Measurements from ENCODE around the gene WNT2.
"Not testable (repeated sequence)": the region's sequence is repeated elsewhere in the genome, so short reads cannot be mapped to it uniquely, and the experiment has no call there.

Gene WNT2

DNA sequence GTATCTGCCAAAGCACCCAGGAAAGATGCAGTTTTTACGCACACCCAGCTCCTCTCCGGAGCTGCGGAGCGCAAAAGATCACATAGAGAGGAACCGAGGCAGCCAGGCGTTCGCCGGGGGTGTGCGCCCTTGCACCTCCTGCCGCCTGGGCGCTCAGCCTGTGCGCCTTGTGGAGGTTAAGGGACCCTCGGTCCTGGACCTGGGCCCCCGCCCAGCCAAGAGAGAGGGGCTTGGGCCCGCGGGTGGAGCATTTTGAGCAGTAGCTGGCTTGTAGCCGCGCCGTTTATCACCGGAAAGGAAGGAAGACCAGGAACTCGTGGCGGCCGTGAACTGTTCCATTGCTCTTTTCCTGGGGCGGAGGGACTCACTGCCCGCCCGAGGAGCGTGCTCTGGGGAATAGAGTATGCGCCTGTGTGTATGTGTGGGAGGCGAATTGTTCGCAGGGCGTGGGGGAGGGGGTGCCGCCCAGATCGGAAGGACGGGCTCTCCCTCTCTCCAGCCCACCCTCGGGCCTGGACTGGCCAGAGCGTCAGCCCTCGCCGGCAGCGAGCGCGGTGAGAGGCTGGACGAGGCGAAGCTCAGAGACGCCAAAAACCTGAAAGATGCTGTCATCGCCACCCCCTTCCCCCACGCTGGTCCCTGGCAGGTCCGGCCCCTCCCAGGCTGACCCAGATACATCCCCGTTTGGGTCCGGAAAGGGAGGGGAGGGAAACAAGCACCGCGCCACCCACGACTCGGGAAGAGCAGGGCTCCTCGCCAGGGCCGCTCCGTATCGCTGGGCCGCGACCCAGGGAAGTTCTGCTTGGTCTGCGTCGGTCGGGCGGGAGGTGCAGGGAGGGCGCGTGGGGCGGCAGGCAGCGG is 1.2 kb upstream of the WNT2 start:
- H3K4me3 ChIP-seq (ENCODE audit: low read length), result no peak overlapping the region
- TF ChIP-seq ZNF274 (IDR thresholded peaks at IDR 0.05; ENCODE audit: low read depth, low read length), result no peak

GRCh38 chr7:117323305-117323850 is 520 bp upstream of the WNT2 start:
- H3K4me3 ChIP-seq (ENCODE audit: low read length), result no peak overlapping the region
- TF ChIP-seq ZNF274 (IDR thresholded peaks at IDR 0.05; ENCODE audit: low read depth, low read length), result no peak

DNA sequence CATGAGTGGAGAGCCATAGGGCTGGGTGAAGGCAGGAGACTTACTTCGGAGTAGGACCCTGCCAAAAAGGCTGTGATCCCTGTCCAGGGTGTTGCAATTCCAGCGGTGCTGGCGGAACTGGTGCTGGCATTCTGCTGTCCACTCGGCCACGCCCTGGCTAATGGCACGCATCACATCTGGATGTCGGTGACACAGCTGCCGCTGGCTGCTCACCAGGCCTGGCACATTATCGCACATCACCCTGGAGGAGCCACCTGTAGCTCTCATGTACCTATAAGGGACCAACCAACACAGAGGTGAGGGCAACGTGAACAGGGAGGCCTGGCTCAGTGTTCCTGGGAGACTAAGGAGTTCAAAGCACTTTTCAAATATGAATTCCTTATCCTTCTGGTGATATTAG is 2.3 kb downstream of the WNT2 start:
- no peak overlapping the region for H3K4me3 ChIP-seq (ENCODE audit: low read length)
- no peak for TF ChIP-seq ZNF274 (IDR thresholded peaks at IDR 0.05; ENCODE audit: low read depth, low read length)

- no peak for TF ChIP-seq ZNF274 (IDR thresholded peaks at IDR 0.05; ENCODE audit: low read depth, low read length)
- H3K4me3 ChIP-seq (ENCODE audit: low read length), result no peak overlapping the region
Measured at GRCh38 chr7:117319181-117319580, 3.7 kb downstream of the WNT2 start.

DNA sequence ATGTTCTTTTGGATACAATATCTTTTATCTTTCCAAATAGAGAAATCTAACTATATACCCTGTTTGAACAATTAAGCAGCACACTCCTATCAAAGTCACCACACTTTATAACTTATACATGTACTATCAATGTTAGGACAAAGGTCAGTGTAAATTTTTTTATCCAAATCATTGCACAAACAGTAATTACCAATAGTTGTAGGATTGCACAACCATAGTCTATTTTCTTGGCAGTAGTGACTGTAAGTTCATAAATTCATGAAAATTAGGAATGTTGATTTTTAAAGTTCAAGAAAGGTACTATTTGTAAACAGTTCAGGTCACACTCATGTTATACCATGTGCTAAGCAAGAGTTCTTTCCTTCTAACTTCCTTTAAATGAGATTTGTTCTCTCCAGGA is 9.3 kb downstream of the WNT2 start:
- H3K4me3 ChIP-seq (ENCODE audit: low read length), result no peak overlapping the region
- TF ChIP-seq ZNF274 (IDR thresholded peaks at IDR 0.05; ENCODE audit: low read depth, low read length), result no peak

DNA sequence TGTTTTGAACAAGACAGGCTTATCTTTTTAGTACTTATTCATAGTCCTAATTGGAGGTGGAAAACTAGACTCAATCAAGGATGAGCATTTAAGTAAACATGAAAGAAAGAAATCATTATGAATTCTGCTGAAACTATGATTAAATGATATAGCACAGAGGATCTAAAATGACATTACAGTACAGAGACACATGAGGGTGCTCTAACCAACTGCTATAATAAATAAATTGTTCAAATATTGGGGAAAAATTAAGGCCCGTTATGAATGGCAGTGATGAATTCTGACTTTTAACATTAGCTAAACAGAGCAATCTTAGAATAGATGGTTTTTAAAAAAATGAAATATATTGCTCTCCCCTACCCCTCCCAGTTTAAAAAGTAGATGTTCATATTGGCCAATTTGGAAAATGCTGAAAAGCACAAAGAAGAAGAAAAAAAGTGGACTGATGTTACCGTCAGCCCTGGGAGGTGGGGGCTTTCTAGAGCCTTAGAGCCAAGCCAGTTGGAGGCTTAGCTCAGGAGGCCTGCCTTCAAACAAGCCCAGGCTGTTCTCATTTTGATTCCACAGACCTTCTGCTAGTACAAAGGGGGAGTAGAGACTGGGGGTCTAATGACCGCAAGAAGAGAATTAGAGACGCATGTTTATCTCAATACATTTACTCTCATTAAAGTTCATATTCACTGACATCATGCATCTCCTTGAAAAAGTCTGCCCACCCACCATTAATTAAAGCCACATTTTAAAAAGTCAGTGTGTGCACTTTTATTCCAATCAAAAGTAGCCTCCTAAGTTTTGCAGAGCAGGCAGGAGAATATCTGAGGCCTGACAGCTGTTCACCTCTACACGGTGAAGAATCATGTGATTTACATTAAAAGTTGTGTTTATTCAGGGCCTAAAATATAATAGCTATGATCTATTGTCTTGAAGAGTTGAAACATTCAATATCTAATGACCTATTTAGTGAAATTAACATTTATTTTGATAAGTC is 10.0 kb downstream of the WNT2 start:
- H3K4me3 ChIP-seq (ENCODE audit: low read length), result no peak overlapping the region
- TF ChIP-seq ZNF274 (IDR thresholded peaks at IDR 0.05; ENCODE audit: low read depth, low read length), result no peak

GRCh38 chr7:117308891-117309290 is 14.0 kb downstream of the WNT2 start:
- no peak for TF ChIP-seq ZNF274 (IDR thresholded peaks at IDR 0.05; ENCODE audit: low read depth, low read length)

DNA sequence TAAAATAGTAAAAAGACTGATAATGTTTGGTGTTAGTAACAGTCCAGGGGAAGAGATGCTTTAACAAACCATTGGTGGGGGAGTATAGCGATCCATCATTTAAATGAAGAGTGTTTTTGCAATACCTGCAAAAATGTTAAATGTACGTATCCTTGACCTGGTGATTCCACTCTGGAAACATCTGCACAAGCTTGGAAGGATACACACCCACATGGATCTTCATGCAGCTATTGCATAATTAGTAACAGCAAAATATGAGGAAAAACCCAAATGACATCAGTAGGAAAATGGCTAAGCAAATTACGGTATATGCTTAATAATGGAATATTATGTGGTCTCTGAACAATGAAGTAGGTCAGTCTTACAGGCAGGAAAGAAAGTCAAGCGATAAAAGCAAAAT is 20.5 kb downstream of the WNT2 start:
- H3K4me3 ChIP-seq (ENCODE audit: low read length), result no peak overlapping the region
- TF ChIP-seq ZNF274 (IDR thresholded peaks at IDR 0.05; ENCODE audit: low read depth, low read length), result no peak

More at GRCh38 chr7:117308891-117309290, 14.0 kb downstream of the WNT2 start:
- no peak overlapping the region for H3K4me3 ChIP-seq (ENCODE audit: low read length)

- not testable (repeated sequence) for H3K4me3 ChIP-seq (ENCODE audit: low read length)
Measured at GRCh38 chr7:117300506-117300905, 22.4 kb downstream of the WNT2 start.

DNA sequence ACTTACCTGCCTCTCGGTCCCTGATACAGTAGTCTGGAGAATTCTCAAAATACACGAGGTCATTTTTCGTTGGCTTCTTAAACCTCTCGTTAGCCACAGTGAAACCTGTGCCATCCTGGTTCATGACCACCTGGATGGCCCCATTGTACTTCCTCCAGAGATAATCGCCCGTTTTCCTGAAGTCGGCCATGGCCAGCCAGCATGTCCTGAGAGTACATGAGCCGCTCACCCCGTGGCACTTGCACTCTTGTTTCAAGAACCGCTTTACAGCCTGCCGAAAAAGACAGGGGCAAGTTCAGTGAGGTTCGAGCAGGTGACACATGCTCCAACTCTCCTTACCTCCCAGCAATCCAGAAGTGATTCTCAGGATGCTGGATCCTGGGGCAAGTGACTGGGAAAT is 25.3 kb downstream of the WNT2 start:
- no peak overlapping the region for H3K4me3 ChIP-seq (ENCODE audit: low read length)
- no peak for TF ChIP-seq ZNF274 (IDR thresholded peaks at IDR 0.05; ENCODE audit: low read depth, low read length)

DNA sequence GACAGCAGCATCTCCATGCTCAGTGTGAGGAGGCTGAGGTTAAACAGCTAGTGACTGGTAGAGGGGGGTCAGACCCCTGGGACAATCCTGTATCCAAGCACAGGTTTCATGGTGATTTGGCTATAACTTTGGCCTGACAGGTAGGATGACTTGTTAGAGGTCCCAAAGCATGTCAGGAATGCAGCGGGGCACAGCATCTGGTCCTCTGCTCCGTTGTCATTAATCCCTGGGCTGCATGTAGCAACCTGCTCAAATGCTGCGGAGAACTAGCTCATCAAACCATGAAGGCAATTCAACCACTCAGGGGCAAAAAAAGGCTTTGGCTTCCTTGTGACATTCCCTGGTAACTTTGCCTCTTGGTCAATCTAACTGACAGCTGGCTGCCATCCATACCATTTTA is 26.8 kb downstream of the WNT2 start:
- no peak overlapping the region for H3K4me3 ChIP-seq (ENCODE audit: low read length)
- no peak for TF ChIP-seq ZNF274 (IDR thresholded peaks at IDR 0.05; ENCODE audit: low read depth, low read length)

DNA sequence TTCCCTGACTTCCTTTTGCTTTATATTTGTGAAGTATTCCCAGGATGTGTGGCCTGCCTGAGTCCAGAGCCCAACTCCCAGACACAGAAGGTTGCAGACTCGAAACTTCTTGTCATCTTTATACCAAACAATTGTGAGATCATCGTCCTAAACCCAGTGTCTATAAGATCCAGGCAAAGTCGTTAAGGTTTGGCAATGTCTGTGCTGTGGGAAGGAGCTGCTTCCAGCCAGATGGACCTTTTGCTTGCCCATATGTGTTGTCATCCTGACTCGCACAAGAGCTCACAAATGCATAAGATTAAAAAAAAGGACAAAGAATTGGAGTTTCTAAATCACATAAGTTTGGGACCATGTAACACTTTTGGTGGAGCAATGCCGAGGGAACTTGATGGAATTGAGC is 37.0 kb downstream of the WNT2 start:
- TF ChIP-seq ZNF274 (IDR thresholded peaks at IDR 0.05; ENCODE audit: low read depth, low read length), result no peak
- no peak overlapping the region for H3K4me3 ChIP-seq (ENCODE audit: low read length)

DNA sequence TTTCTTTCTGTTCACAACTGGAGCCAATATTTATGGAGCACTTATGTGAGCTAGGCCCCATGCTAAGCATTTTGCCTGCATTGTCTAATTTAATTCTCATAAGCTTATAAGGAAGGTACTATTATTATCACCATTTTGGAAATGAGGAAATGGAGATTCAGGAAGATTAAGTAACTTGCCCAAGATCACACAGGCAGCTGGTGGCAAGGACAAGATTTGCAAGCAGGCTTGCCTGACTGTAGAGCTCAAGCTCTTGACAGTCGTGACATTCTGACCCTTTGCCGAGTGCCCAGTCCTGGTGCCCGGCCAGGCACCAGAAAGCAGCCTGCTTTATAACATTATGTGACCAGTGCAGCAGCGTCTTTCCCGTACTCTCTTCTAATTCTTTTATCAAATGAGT is 38.2 kb downstream of the WNT2 start:
- no peak overlapping the region for H3K4me3 ChIP-seq (ENCODE audit: low read length)
- TF ChIP-seq ZNF274 (IDR thresholded peaks at IDR 0.05; ENCODE audit: low read depth, low read length), result no peak

DNA sequence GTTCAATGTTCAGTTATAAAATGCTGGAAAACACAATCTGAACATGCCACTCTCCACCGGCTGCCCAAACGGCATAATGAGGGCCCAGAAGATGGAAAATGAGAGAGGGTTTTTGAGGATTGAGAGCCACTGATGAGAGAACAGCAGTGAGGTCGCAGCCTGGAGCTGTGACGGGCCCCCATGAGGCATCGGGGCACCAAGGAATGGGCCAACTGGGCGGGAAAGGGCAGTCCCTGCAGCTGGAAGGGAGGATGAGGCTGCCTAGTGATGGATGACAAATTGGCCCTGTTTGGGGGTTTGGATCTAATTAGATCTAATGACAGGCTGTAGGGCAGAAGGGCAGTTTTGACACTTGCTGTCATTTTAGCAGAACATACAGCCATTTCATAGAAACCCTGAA is 39.1 kb downstream of the WNT2 start:
- H3K4me3 ChIP-seq (ENCODE audit: low read length), result no peak overlapping the region
- no peak for TF ChIP-seq ZNF274 (IDR thresholded peaks at IDR 0.05; ENCODE audit: low read depth, low read length)
